HG03060 (cell line): ENCODE data around the gene TVP23A.
"Not testable (repeated sequence)": the region's sequence is repeated elsewhere in the genome, so short reads cannot be mapped to it uniquely, and the experiment has no call there.

Experiments
- ATAC-seq: cut with Tn5 transposase; IDR thresholded peaks from one replicate; pipeline ENCODE4 v1.9.1; 2021; ENCODE audit warnings: low read depth, moderate number of reproducible peaks; ENCODE audit not compliant: unreplicated experiment

Gene TVP23A

DNA sequence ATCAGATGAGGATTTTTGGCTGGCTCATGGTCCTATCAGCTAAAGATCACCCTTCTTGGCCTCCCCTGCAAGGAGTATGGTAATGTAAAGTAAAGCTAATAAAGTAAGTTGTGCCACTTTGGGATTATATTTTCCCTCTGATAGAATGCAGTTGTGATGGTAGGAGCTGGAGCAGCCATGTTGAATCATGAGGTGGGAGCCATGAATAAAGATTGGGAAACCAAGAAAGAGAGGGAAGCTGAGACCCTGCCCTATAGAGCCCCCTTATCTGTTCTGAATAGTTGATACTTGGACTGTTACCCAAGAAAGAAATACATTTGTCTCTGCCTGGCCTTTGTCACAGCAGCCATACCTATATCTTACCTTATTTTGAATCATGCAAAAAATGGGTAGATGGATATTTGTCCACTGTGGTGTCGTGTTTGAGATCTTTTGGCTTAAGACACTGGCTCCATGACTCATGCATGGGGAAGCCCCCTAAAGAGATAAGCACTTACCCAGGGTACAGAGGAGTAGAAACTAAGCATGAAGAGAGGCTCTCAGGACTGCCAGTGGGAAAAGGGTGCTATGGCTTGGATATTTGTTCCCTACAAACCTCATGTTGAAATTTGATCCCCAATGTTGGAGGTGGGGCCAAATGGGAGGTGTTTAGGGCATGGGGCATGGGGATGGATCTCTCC lies 17.7 kb upstream of the TVP23A start:
- no peak for ATAC-seq

DNA sequence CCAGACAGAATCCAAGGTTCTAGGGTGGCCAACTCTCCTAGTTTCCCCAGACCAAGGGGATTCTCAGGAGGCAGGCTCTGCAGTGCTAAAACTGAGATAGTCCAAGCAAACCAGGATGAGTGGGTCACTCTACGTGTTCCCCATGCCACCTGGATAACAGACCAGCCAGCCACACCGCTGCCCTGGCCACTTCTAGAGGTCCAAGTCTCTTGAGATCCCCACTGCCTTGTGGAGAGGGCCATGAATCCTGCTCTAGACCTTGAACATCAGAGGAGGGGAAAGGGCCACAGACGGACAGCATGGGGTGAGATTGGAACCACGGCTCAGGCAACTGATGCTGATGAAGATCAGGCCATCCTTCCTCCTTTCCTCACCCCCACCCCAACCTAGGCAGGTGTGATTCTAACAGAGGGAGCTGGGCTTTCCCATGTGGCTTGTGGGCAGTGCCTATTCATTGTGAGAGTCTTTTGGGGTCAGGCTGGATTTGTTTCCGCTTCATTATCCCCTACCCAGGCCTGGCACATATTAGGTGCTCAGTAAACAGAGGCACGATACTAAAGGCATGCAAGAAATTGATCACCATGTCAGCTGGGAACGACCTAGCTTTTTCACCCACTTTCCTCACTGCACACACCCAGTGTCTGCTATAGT lies 16.8 kb upstream of the TVP23A start:
- ATAC-seq, result peak; percentile 41

DNA sequence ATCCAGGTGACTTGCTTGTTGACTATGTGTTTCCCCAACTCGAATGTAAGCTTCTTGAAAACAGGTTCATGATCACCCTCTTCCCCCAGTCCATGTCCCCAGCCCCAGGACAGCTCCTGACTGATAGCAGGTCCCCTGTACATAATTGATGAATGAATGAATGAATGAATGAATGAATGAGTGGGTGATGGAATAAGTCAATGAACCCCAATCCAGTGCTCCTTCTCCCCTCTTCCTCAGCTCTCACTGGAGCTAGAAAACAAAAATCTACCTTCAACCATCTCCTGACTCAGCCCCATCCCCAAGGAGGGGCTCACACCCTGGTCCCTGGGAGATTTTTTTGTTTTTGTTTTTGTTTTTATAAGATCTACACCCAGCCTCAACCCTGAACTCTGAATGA lies 16.2 kb upstream of the TVP23A start:
- no peak for ATAC-seq

DNA sequence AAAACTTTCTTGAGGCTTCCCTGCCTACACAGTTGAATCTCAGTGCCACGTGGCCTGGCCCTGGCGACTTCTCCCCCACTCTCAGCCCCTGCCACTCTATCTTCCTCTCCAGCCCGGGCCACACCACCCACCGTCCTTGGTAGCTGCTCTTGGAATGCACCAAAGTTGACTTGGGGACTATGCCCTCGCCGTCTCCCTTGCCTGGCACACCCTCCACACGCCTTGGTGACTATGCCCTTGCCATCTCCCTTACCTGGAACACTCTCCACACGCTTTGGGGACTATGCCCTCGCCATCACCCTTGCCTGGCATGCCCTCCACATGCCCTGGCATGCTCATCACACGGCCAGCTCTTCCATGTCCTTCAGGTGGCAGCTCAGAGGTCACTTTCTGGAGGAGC lies 15.5 kb upstream of the TVP23A start:
- ATAC-seq, result no peak

DNA sequence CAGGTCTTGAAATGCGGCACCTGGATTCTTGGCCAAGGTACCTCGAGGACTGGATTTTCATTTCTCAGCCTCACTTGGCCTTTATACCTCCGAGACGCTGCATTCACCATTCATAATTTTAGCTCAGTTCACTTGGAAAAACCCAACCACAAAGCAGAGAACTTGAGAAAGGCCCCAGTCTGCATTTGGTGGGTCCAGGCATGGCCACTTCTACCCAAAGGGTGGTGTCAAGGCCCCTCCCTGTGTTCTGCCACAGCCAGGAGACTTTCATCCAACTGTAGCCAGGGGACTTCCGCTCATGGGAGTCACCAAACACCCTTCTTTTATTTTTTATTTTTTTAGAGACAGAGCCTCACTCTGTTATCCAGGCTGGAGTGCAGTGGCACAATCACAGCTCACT lies 14.7 kb upstream of the TVP23A start:
- no peak for ATAC-seq

DNA sequence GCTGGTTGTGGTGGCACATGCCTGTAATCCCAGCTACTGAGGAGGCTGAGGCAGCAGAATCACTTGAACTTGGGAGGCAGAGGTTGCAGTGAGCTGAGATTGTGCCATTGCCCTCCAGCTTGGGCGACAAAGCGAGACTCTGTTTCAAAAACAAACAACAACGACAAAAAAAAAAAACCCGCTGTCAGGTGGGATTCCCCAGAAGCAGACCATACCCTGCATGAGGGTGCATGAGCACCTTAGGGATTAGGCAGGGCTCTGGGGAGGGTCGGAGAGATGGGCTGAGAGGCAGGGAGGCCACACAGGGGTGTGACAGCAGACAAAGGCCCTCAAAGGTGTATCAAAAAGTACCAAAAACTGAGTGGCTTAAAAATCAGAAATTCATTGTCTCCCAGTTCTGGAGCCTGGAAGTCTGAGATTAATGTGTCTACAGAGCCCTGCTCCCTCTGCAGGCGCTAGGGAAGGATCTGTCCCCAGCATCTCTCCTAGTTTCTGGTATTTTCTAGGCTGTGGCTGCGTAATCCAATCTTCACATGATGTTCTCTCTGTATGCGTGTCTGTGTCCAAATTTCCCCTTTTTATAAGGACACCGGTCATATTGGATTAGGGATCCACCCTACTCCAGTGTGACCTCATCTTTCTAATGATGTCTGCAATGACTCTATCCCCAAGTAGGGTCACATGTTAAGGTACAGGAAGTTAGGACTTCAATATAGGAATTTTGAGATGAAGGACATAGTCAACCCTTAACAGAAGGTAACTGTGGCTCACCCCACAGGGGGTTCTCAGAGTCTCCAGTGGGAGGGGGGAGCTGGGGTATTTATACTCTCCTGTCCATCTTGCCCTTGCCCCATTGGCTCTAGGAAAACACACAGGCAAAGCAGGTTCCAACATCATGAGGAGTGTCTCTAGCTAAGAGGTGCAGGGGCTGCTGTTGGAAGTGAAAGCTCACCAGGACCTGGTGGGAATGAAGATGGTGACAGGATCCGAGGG lies 13.6 kb upstream of the TVP23A start:
- ATAC-seq, result no peak

DNA sequence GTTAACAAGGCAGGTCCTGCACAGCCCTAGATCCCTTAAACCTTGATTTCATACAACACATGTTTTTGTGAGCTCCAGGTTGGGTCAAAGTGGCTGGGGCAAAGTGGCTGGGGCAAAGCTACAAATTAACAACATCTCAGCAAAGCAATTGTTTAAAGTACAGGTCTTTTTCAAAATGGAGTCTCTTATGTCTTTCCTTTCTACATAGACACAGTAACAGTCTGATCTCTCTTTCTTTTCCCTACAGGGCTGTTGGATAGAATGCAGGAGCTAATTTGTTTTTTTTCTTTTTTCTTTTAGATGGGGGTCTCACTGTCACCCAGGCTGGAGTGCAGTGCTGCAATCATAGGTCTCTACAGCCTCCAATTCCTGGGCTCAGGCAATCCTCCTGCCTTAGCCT lies 11.6 kb upstream of the TVP23A start:
- not testable (repeated sequence) for ATAC-seq

DNA sequence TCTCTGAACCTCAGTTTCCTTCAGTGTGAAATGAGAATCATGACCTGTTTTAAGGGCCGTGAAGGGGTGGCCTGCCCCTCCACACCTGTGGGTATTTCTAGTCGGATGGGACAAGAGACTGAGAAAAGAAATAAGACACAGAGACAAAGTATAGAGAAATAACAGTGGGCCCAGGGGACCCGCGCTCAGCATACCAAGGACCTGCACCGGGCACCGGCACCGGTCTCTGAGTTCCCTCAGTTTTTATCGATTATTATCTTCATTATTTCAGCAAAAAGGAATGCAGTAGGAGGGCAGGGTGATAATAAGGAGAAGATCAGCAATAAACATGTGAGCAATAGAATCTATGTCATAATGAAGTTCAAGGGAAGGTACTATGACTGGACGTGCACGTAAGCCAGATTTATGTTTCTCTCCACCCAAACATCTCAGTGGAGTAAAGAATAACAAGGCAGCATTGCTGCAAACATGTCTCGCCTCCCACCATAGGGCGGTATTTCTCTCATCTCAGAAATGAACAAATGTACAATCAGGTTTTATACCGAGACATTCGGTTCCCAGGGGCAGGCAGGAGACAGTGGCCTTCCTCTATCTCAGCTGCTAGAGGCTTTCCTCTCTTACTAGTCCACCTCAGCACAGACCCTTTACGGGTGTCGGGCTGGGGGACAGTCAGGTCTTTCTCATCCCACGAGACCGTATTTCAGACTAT lies 10.9 kb upstream of the TVP23A start:
- not testable (repeated sequence) for ATAC-seq

DNA sequence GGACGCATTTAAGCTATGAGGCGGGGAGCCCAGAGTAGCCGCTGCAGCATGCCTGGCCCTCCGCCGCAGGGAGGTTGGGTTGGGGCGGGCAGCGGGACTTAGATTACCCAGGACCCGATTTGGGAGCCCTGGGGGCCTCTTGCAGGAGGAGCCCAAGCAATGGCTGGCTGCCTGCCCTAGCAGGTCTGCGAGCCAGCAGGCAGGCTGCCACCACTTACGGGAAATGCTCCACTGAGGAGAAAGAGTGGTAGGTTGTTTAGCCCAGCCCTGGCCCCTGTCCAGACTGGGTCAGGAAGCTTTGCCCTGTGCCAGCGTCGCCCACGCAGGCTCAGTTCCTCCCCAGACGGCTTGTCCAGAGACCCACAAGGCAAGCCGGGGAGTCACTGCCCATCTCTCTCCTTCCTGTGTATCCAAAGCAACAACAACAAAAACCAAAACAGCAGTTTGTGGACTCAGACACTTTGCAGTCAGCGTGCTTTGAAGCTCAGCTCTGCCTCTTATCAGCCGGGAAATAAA lies 10.3 kb upstream of the TVP23A start:
- ATAC-seq, result no peak

DNA sequence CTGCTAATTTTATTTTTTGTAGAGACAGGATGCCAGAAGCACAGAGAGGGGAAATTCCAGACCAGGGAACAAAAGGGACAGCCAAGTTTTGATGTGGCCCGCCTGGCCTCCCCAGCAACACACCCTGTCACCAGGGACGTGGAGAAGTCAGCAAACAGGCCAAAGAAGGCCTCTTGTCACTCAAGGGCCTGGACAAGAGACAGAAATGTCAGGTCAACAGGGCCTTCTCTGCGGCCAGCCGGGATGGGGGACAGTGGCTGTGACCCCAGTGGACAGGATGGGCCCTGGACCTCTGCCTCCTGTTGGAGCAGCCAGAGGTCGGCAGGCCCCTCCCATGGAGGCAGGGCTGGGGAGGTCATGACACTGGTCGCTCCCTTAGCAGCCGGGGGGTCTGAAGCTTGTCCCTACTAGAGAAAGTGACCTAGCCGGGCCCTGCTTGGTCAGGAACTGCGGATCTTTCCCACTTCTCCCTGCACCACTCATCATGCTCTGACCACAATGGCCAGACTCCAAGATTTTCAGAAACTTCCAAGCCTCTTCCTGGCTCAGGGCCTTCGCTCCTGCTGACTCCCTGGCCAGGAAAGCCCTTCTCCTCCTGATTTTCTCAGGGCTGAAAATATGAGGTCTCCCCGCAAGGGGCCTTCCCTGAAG lies 9.2 kb upstream of the TVP23A start:
- ATAC-seq, result no peak

DNA sequence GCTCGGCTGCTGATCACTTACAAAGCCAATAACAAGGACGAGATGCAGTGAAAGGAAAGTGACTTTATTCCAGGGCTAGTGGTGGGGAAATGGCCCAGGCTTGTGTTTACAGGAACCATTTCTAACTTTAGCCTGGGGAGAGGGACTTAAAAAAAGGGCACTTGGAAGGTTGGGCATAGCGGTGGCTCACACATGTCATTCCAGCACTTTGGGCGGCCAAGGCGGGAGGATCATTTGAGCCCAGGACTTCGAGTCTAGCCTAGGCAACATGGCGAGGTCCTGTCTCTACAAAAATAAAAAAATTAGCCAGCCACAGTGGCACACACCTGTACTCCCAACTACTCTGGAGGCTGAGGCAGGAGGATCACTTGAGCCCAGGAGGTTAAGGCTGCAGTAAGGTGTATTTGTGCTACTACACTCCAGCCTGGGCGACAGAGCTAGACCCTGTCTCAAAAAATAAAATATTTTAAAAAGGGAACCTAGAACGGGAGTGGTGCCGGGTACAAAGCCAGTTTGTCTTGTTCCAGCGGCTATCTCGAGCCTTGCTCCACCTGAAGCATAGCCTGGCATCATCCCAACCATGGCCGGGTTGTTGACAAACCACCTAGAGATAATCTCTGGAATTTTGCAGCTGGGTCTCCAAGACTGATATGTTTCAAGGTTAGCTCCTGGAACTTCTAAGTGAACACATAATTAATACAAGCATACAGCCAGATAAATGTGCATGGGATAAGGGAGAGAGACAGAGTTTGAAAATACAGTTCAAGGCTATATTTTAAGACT lies 5.7 kb upstream of the TVP23A start:
- no peak for ATAC-seq

DNA sequence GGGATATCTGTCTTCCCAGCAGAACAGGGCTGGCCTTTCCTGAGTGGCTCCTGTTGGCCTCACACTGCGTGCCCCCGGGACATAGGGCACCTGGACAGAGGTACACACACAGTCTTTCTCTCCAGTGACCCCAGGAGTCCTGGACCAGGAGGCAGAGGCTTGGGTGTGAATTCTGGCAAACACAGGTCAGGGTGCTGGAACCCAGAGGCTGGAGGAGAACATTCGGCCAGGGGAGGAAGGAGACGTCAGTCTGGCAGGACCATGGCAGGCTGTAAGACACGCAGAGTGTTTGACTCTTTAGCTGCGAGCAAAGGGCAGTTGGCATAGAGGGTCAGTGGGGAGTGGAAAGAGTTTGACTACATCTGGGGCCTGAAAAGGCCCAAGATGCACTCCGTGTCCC lies 4.1 kb upstream of the TVP23A start:
- no peak for ATAC-seq

DNA sequence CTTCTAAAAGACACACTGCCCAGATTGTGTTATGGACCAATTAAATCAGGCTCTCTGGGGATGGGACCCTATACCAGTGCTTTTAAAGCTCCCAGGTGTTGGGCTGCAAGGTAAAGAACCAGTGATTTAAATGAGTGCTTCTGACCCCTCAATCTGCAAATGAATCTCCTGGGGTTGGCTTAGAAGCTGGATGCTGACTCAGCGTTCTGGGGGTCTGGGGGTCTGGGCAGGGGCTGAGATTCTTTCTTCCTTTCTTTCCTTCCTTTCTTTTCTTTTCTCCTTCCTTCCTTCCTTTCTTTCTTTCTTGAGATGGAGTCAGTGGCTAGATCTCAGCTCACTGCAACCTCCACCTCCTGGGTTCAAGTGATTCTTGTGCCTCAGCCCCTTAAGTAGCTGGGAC lies 2.0 kb upstream of the TVP23A start:
- ATAC-seq, result no peak

DNA sequence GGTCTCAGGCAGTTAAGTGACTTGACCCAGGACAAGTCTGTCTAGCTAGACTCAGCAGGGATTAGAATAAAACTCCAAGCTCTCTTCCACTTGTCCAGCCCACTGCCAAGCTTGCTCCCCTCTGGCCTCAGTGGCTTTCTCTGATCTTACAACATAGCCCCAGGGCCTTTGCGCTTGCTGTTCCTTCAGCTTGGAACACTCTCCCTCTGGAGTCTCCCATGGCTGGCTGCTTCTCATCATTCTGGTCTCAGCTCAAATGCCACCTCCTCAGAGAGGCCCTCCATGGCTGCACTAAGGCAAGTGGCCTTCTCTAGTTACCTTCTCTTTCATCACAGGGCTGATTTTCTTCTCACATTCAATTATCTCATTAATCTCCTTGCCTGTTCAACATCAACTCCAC lies 1.1 kb downstream of the TVP23A start:
- no peak for ATAC-seq

DNA sequence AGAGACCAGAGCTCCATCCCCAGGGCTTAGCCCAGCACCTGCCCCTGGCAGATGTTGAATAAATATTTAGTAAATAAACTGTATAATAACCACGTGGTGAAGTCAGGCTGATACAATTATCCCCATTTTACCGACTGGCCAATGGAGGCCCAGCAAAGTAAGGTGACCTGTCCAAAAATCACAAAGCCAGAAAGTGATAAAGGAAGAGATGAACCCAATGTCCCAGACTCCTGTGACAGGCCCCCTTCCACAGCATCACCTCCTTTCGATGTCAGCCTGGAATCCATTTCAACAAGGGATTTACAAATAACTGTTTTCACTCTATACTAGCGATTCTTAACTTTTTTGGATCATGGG lies 5.5 kb downstream of the TVP23A start:
- no peak for ATAC-seq

DNA sequence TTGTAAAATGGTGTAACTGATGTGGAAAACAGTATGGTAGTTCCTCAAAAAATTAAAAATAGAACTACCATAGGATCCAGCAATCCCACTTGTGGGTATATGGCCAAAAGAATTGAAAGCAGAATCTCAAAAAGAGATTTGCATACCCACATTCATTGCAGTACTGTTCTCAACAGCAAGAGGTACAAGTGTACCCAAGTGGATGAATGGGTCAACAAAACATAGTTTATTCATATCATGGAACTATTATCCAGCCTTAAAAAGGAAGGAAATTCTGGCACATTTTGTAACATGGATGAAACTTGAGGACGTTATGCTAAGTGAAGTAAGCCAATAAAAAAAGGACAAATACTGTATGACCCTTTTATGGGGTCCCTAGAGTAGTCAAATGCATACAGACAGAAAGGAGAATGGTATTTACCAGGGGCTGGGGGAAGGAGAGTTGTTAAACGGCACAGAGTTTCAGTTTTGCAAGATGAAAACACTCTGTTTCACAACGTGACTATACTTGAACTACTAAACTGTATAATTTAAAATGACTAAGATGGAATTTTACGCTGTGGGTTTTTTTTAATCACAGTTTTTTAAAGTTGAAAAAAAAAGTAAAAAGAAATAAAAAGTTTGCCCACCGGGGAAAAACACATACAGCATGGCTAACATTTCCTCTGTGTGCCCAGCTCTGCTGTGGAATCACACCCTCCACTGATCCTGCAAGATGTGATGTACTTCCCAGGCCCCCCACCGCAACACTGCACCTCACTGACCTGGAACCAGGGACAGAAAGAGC lies 6.1 kb downstream of the TVP23A start:
- ATAC-seq, result no peak

DNA sequence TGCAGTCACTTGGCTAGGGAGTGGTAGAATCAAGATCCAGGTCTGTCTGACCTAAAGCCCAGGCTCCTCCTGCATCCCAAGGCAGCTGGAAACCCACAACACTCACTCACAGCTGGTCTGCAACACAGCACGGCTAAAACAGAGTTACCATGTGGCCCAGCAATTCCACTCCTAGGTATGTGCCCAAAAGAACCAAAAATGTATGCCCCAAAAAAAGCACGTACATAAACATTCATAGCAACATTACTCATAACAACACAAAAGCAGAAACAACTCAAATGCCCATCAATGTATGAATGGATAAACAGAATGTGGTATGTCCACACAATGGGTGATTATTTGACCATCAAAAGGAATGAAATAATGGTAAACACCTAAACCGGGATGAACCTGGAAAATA lies 8.9 kb downstream of the TVP23A start:
- no peak for ATAC-seq

DNA sequence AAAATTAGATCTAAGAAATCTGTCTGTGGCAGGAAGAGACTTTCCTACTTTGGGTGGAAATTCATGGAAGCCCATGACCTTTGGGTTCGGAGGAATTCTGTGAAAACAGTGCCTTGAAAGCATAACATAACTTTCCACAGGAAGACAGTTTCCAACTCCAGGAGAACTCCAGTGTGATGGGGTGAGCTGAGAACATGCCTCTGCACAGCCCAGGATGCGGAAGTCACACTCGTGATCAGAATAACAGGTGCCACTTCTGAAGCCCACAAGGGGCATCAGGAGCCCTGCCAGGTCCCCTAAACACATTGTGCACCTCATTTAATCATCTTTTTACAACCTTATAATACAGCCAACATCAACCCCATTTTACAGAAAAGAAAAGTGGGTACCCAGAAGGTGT lies 9.7 kb downstream of the TVP23A start:
- no peak for ATAC-seq

DNA sequence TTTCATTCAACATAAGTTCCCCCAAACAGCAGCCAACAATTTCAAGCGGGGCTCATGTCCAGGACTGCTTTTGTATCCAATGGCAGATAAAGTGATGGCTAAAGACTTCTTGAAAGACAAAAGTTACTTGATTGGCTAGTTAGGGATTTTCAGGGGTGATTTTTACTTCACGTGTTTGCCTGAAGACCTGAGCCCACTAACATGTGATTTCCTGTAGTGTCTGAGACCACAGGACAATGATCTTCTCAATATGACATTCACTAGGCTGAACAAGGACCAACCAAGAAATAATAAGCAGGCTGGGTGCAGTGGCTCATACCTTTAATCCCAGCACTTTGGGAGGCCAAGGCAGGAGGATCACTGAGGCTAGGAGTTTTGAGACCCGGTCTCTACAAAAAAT lies 10.4 kb downstream of the TVP23A start:
- ATAC-seq, result no peak
